CD4-positive, alpha-beta T cell treated with Interleukin-4 for 4 hours (primary cell): ENCODE measurements around the gene UBL3.

Source experiments
- DNase-seq: peaks from one replicate; pipeline ENCODE4 v3.0.0-alpha.2; 2020

The UBL3 gene

GRCh38 chr13:29753618-29754472, 96.6 kb downstream of the UBL3 start:
- no peak for DNase-seq

- DNase-seq, result no peak
Observed at GRCh38 chr13:29752175-29752574, 98.2 kb downstream of the UBL3 start.

GRCh38 chr13:29750183-29750530, 100.3 kb downstream of the UBL3 start:
- DNase-seq, result no peak

- no peak for DNase-seq
Observed at GRCh38 chr13:29749401-29750182, 100.8 kb downstream of the UBL3 start.

GRCh38 chr13:29748097-29748496, 102.3 kb downstream of the UBL3 start:
- no peak for DNase-seq

GRCh38 chr13:29746148-29746677, 104.2 kb downstream of the UBL3 start:
- DNase-seq, result no peak

GRCh38 chr13:29745704-29746103, 104.7 kb downstream of the UBL3 start:
- DNase-seq, result no peak

GRCh38 chr13:29743201-29743786, 107.1 kb downstream of the UBL3 start:
- DNase-seq, result no peak

- no peak for DNase-seq
Observed at GRCh38 chr13:29740961-29741360, 109.5 kb downstream of the UBL3 start.

- DNase-seq, result no peak
Observed at GRCh38 chr13:29737061-29737460, 113.4 kb downstream of the UBL3 start.

GRCh38 chr13:29733147-29733611, 117.2 kb downstream of the UBL3 start:
- no peak for DNase-seq

GRCh38 chr13:29730253-29730652, 120.2 kb downstream of the UBL3 start:
- DNase-seq, result no peak

- DNase-seq, result no peak
Observed at GRCh38 chr13:29722415-29722814, 128.0 kb downstream of the UBL3 start.

- DNase-seq, result no peak
Observed at GRCh38 chr13:29721766-29722165, 128.7 kb downstream of the UBL3 start.

GRCh38 chr13:29718694-29719093, 131.7 kb downstream of the UBL3 start:
- no peak for DNase-seq

- DNase-seq, result no peak
Observed at GRCh38 chr13:29716493-29716892, 133.9 kb downstream of the UBL3 start.
